GM18519 (cell line): ENCODE data around the gene WWTR1.

Source experiments
- ATAC-seq: cut with Tn5 transposase; IDR thresholded peaks from one replicate; pipeline ENCODE4 v1.9.1; 2021; ENCODE audit warnings: mild to moderate bottlenecking, moderate library complexity; ENCODE audit not compliant: unreplicated experiment, low FRiP score

Gene WWTR1

GRCh38 chr3:149572796-149573414 lies 84.9 kb downstream of the WWTR1 start:
- ATAC-seq, result no peak

GRCh38 chr3:149571381-149571780 lies 86.4 kb downstream of the WWTR1 start:
- no peak for ATAC-seq

GRCh38 chr3:149570016-149570415 lies 87.8 kb downstream of the WWTR1 start:
- no peak for ATAC-seq

- no peak for ATAC-seq
These were observed 90.4 kb downstream of the WWTR1 start for GRCh38 chr3:149567381-149567780.

GRCh38 chr3:149566292-149566975 lies 91.4 kb downstream of the WWTR1 start:
- no peak for ATAC-seq

GRCh38 chr3:149564079-149564478 lies 93.7 kb downstream of the WWTR1 start:
- ATAC-seq, result no peak

GRCh38 chr3:149563114-149563513 lies 94.7 kb downstream of the WWTR1 start:
- ATAC-seq, result no peak

GRCh38 chr3:149560617-149561016 lies 97.2 kb downstream of the WWTR1 start:
- no peak for ATAC-seq

GRCh38 chr3:149560001-149560400 lies 97.8 kb downstream of the WWTR1 start:
- ATAC-seq, result no peak

- no peak for ATAC-seq
These were observed 98.3 kb downstream of the WWTR1 start for GRCh38 chr3:149559525-149559924.

- ATAC-seq, result no peak
These were observed 101.9 kb downstream of the WWTR1 start for GRCh38 chr3:149555927-149556326.

GRCh38 chr3:149554826-149555225 lies 103.0 kb downstream of the WWTR1 start:
- ATAC-seq, result no peak

GRCh38 chr3:149553781-149554451 lies 103.9 kb downstream of the WWTR1 start:
- no peak for ATAC-seq

GRCh38 chr3:149552700-149553099 lies 105.1 kb downstream of the WWTR1 start:
- ATAC-seq, result no peak

- ATAC-seq, result no peak
These were observed 106.3 kb downstream of the WWTR1 start for GRCh38 chr3:149551500-149551899.

GRCh38 chr3:149548669-149549065 lies 109.2 kb downstream of the WWTR1 start:
- no peak for ATAC-seq

- no peak for ATAC-seq
These were observed 109.7 kb downstream of the WWTR1 start for GRCh38 chr3:149547954-149548668.

GRCh38 chr3:149547413-149547812 lies 110.4 kb downstream of the WWTR1 start:
- no peak for ATAC-seq

- no peak for ATAC-seq
These were observed 112.8 kb downstream of the WWTR1 start for GRCh38 chr3:149545049-149545448.

- no peak for ATAC-seq
These were observed 115.2 kb downstream of the WWTR1 start for GRCh38 chr3:149542375-149543312.
